Peyer's patch (tissue), 4 donors: ENCODE measurements around the gene SLC1A3. TPM values are rescaled to one million over a fixed set of nuclear protein-coding genes. Genes with fewer than 3 reads are reported as not detected.

Source experiments
- DNase-seq, 3 donors: peaks; one replicate each; pipeline ENCODE4 v3.0.0-alpha.2; 2017 to 2019
- H3K27ac ChIP-seq, 4 donors: fragments of 200-600 bp; sonication (generic); one replicate each; pipeline ENCODE4 v1.5.1; 2016 to 2019
- H3K27me3 ChIP-seq, 2 donors: fragments of 200-600 bp; sonication (generic); one replicate each; pipeline ENCODE4 v1.5.1; 2019
- H3K36me3 ChIP-seq, 3 donors: fragments of 200-600 bp; sonication (generic); one replicate each; pipeline ENCODE4 v1.5.1; 2016 to 2019
- H3K4me1 ChIP-seq, 4 donors: fragments of 200-600 bp; sonication (generic); one replicate each; pipeline ENCODE4 v1.5.1; 2016 to 2019
- H3K4me3 ChIP-seq, 4 donors: fragments of 200-600 bp; sonication (generic); 1 replicate in 3 of 4; 2 replicates in 1 of 4; pipeline ENCODE4 v1.5.1; 2016 to 2019; ENCODE audit warnings: mild to moderate bottlenecking in 1 of 4
- H3K9me3 ChIP-seq, 4 donors: fragments of 200-600 bp; sonication (generic); one replicate each; pipeline ENCODE4 v1.5.1; 2016 to 2019; ENCODE audit warnings: mild to moderate bottlenecking in 1 of 4
- POLR2A ChIP-seq, 2 donors: fragments of 450-650 bp; IDR thresholded peaks; one replicate each; pipeline ENCODE4 v1.5.1; 2017; ENCODE audit warnings: antibody characterized with exemption in 2 of 2, mild to moderate bottlenecking in 2 of 2, moderate library complexity in 2 of 2
- total RNA-seq, 4 donors: library from RNA; depleted of rRNA; stranded (reverse); fragments of >200 nt; gene quantifications; one replicate each; pipeline ENCODE4 v1.1.0, GENCODE V29; 2016
- TF ChIP-seq, protein P1 (sequence below), 6 experiments: fragments of 450-650 bp in 4 of 6; fragments of 200-600 bp in 2 of 6; sonication (generic) in 1 of 6; IDR thresholded peaks; one replicate each; pipeline ENCODE4 v1.5.1; 2017 to 2019; ENCODE audit warnings: antibody characterized with exemption in 6 of 6, mild to moderate bottlenecking in 3 of 6, moderate library complexity in 1 of 6

The SLC1A3 gene
- total RNA-seq, 4 donors from 2014 or later = 0.95 to 7.4 (median 3.0) TPM

DNA sequence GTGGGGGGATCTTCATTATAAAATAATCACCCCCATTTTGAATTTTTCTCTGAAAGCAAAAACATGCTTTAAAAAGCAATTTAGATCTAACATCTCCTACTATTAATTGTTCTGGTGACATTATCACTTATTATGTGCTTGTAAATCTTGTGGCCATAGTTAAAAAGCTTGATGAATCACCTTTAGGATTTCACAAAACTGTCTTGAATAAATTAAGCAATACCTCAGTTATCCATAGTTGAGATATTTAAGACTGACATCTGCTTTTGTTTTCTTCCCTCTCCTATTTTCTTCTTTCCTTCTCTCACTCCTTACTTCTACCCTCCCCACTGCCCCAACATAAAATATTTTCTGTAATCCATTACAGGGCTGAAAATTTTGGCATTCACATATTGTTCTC lies 84.8 kb downstream of the SLC1A3 start:
- H3K27me3 ChIP-seq = no peaks in the 10 kb centered on the region
- H3K4me3 ChIP-seq = no peak overlapping the region
- peaks cover 0 to 12% (median 1%) of the 10 kb centered on the region in 4 donors for H3K4me1 ChIP-seq
- H3K27ac ChIP-seq = no peak overlapping the region
- no peak for DNase-seq
- no peaks in the 10 kb centered on the region for H3K9me3 ChIP-seq
- no peaks in the 10 kb centered on the region for H3K36me3 ChIP-seq
- TF ChIP-seq, protein P1, sequence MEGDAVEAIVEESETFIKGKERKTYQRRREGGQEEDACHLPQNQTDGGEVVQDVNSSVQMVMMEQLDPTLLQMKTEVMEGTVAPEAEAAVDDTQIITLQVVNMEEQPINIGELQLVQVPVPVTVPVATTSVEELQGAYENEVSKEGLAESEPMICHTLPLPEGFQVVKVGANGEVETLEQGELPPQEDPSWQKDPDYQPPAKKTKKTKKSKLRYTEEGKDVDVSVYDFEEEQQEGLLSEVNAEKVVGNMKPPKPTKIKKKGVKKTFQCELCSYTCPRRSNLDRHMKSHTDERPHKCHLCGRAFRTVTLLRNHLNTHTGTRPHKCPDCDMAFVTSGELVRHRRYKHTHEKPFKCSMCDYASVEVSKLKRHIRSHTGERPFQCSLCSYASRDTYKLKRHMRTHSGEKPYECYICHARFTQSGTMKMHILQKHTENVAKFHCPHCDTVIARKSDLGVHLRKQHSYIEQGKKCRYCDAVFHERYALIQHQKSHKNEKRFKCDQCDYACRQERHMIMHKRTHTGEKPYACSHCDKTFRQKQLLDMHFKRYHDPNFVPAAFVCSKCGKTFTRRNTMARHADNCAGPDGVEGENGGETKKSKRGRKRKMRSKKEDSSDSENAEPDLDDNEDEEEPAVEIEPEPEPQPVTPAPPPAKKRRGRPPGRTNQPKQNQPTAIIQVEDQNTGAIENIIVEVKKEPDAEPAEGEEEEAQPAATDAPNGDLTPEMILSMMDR (IDR thresholded peaks at IDR 0.05) = no peak
- no peak for TF ChIP-seq POLR2A (IDR thresholded peaks at IDR 0.05)

DNA sequence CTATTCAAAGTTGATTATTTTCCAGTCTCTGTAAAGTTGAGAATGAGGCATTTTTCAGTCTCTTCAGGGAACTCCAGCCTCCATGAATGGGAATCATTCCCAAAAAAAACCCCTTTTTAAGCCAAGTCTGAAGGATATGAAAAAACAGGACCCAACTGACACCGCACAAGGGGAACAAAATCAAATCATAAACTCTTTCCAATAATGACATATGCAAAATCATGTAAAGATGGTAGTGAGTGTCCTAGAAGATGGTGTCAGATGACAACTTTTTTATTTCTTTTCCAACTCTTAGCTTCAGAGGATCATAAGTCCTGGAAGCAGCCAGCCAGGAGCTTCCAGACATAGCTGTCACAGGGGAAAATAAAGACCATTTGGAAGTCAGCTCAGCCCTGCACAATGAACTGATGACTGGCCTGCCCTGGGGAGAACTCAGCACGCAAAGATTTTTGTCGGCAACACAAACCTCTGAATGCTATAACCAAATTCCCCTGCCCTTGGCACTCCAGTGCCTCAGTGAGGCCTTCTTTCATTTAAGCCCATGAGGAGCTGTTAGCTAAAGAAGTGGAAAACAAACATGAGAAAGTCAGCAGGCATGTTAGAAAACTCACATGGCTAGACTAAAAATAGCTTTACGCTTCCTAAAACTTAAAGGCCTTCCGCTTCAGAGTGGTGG lies 85.4 kb downstream of the SLC1A3 start:
- TF ChIP-seq, protein P1 (IDR thresholded peaks at IDR 0.05) = no peak
- no peak for TF ChIP-seq POLR2A (IDR thresholded peaks at IDR 0.05)
- H3K36me3 ChIP-seq = no peaks in the 10 kb centered on the region
- H3K27me3 ChIP-seq = no peaks in the 10 kb centered on the region
- no peak overlapping the region for H3K4me3 ChIP-seq
- no peaks in the 10 kb centered on the region for H3K9me3 ChIP-seq
- H3K4me1 ChIP-seq = peaks cover 0 to 12% (median 1%) of the 10 kb centered on the region in 4 donors
- no peak for DNase-seq
- H3K27ac ChIP-seq = no peak overlapping the region

DNA sequence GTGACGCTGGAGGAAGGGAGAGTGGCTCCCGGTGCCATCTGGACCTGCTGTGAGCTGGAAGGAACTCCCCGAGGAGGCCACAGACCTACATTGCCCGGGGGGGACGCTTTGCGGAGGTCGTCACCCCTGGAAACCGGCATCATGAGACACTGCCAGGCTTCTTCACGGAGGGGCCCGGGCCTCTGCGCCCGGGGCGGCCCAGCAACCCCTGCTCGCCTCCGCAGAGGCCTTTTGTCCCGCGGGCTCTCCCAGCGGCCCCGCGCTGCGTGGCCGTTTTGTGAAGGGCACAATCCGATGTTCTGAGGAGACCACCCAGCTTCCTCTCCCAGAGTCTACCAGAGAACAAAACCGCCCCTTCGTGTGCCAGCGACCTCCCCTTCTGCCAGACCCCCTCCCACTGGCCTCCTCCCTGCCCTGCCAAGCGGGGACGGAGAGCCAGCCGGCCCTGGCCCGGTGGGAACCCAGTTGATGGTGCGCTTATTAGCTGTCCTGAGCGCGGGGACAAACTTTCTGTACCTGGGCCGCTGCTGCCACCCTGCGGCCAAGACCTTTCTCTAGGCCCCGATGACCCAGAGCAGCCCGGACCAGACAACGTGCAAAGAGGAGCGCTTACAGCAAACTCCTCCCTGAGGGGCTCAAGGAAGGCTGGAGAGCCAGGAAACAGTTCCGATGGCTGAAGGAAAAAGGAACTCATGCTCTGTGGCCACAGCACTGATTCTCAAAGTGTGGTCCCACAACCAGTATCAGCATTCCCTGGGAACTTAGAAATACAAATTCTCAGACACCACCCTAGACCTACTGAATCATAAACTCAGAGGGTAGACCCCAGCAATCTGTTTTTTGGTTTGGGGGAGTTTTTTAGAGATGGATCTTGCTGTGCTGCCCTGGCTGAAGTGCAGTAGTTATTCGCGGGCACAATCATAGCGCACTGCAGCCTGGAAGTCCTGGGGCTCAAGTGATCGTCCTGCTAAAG lies 86.7 kb downstream of the SLC1A3 start:
- TF ChIP-seq POLR2A (IDR thresholded peaks at IDR 0.05) = no peak
- TF ChIP-seq, protein P1 (IDR thresholded peaks at IDR 0.05) = peak; percentile 10 to 56 (median 46)
- H3K36me3 ChIP-seq = no peaks in the 10 kb centered on the region
- H3K4me3 ChIP-seq = peak overlapping the region in 2 of 4 donors; percentile 12 to 25
- H3K27me3 ChIP-seq = no peaks in the 10 kb centered on the region
- peaks cover 0 to 12% (median 1%) of the 10 kb centered on the region in 4 donors for H3K4me1 ChIP-seq
- DNase-seq = peak; percentile 65 to 83 (median 66)
- H3K27ac ChIP-seq = no peak overlapping the region
- H3K9me3 ChIP-seq = no peaks in the 10 kb centered on the region

DNA sequence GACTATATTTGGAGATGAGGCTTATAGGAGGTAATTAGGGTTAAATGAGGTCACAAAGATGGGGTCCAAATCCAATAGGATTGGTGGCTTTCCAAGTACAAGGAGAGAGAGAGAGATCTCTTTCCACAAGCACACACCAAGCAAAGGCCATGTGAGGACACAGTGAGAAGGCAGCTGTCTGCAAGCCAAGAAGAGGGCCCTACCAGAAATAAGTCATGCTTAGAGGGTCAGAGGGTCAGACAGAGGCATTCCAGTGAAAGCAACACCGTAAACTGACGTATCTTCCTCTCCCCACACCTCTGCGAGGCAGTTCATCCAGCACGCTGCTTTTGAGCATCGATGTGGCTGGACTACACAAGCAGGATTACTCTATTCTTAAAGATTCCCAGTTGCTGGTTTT lies 87.9 kb downstream of the SLC1A3 start:
- no peaks in the 10 kb centered on the region for H3K9me3 ChIP-seq
- no peak for DNase-seq
- no peak overlapping the region for H3K4me3 ChIP-seq
- H3K27ac ChIP-seq = no peak overlapping the region
- H3K36me3 ChIP-seq = no peaks in the 10 kb centered on the region
- H3K27me3 ChIP-seq = no peaks in the 10 kb centered on the region
- no peak for TF ChIP-seq POLR2A (IDR thresholded peaks at IDR 0.05)
- TF ChIP-seq, protein P1 (IDR thresholded peaks at IDR 0.05) = no peak
- peaks cover 0 to 12% (median 0%) of the 10 kb centered on the region in 4 donors for H3K4me1 ChIP-seq

DNA sequence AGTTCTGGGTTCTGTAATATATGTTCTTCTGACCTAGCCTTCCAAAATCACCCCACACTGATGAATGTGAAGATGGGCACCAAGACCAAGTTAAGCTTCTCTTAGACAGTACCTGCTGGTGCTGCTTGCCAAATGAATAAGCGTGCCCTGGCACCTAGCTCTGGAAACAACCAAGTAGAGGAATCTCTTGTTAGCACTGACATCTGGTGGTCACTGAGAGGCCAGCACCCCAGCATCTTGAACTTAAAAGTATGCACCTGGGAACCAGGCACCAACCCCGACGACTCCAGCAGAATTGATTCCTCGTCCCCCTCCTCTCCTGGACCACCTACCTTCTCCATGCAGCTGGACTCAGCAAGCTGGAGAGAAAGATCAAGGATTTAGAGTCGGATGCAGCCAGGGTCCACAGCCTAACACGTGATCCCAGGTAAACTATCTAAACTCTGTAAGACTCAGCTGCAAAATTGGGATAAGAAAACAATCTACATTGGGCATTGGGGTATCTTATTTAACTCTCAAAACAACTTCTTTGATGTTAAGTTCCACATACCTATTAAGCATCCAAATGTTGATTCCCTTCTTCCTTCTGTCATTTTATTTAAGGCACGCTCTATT lies 89.8 kb downstream of the SLC1A3 start:
- Histone ChIP-seq H3K9me3 (no peaks in the 10 kb centered on the region), H3K4me1 (peaks cover 0 to 6% (median 2%) of the 10 kb centered on the region in 4 donors), H3K36me3 (no peaks in the 10 kb centered on the region), H3K27ac (no peak overlapping the region), H3K27me3 (no peaks in the 10 kb centered on the region), H3K4me3 (no peak overlapping the region)
- TF ChIP-seq POLR2A (IDR thresholded peaks at IDR 0.05) = no peak
- TF ChIP-seq, protein P1 (IDR thresholded peaks at IDR 0.05) = peak in 5 of 6 experiments; percentile 30 to 53 (median 47)
- peak in 2 of 3 donors; percentile 39 to 65 for DNase-seq
